Activated T-helper 1 cell treated with anti-CD3 and anti-CD28 coated beads, Interleukin-12 subunit alpha, Interleukin-12 subunit beta, Interleukin-2, Interleukin-4 antibody, amounts not matched to agents 30 ng/mL and 10 ng/mL and 1 ng/mL, durations not matched to agents 14 hours and 24 hours and 36 hours (primary cell): ENCODE data around the gene BAG1. TPM values are rescaled to one million over a fixed set of nuclear protein-coding genes. Genes with fewer than 3 reads are reported as not detected.

Experiments
- DNase-seq: peaks from one replicate; pipeline ENCODE4 v3.0.0; 2021; ENCODE audit warnings: low spot score
- H3K27ac Mint-ChIP-seq: one replicate; pipeline ENCODE4 v1.8.0; 2021; ENCODE audit warnings: mild to moderate bottlenecking, mixed read lengths
- H3K27me3 Mint-ChIP-seq: one replicate; pipeline ENCODE4 v1.8.0; 2022; ENCODE audit warnings: mild to moderate bottlenecking, moderate library complexity, mixed read lengths; ENCODE audit not compliant: insufficient read depth
- H3K36me3 Mint-ChIP-seq: one replicate; pipeline ENCODE4 v1.8.0; 2021; ENCODE audit warnings: low read depth, mixed read lengths
- H3K4me1 Mint-ChIP-seq: one replicate; pipeline ENCODE4 v1.8.0; 2021; ENCODE audit warnings: low read depth, mixed read lengths
- H3K4me3 Mint-ChIP-seq: one replicate; pipeline ENCODE4 v1.8.0; 2021; ENCODE audit warnings: mild to moderate bottlenecking, moderate library complexity, mixed read lengths
- H3K9me3 Mint-ChIP-seq: one replicate; pipeline ENCODE4 v1.8.0; 2021; ENCODE audit warnings: mixed read lengths
- intact Hi-C: fragments of 100-400 bp; cut with micrococcal nuclease; formaldehyde crosslinking; loops from one replicate; pipeline ENCODE4 v1.15.1; 2024
- total RNA-seq: library from RNA; stranded (reverse); gene quantifications from 2 replicates; pipeline ENCODE4 v1.2.3, GENCODE V29; 2022

The BAG1 gene
- total RNA-seq: 75.0 and 78.2 TPM in 2 replicates

GRCh38 chr9:33264473-33265177 is at the start of gene BAG1, which contains the start of gene CHMP5:
Gene BAG1 (minus strand): TSS chr9:33264708.
Gene CHMP5 (plus strand): TSS chr9:33265049. CDS start chr9:33265079, 30 bp downstream.
- peak; percentile 99 for DNase-seq
- H3K27me3 Mint-ChIP-seq: no peaks in the 10 kb centered on the region
- peaks cover 45% of the 10 kb centered on the region for H3K36me3 Mint-ChIP-seq
- H3K27ac Mint-ChIP-seq: peak within 1 kb of the TSS; percentile 94
- intact Hi-C loops: loop anchor here (1.0 to 5.0 kb wide), 11 partner anchors 26 to 784 kb away; partner anchors contain the start of genes APTX, B4GALT1, DNAJA1 and NFX1
- no peaks in the 10 kb centered on the region for H3K9me3 Mint-ChIP-seq
- H3K4me1 Mint-ChIP-seq: peaks cover 58% of the 10 kb centered on the region
- peak within 1 kb of the TSS; percentile 96 for H3K4me3 Mint-ChIP-seq

- DNase-seq: no peak
- peaks cover 17% of the 10 kb centered on the region for H3K4me1 Mint-ChIP-seq
- H3K9me3 Mint-ChIP-seq: no peaks in the 10 kb centered on the region
- H3K27me3 Mint-ChIP-seq: no peaks in the 10 kb centered on the region
- no peak overlapping the region for H3K4me3 Mint-ChIP-seq
- peaks cover 51% of the 10 kb centered on the region for H3K36me3 Mint-ChIP-seq
- peak overlapping the region; percentile 55 for H3K27ac Mint-ChIP-seq
- intact Hi-C loops: no loop called here
Observed at GRCh38 chr9:33311953-33312352, 47.4 kb upstream of the BAG1 start.

GRCh38 chr9:33310748-33311147 is 46.2 kb upstream of the BAG1 start:
- DNase-seq: no peak
- Mint-ChIP-seq H3K4me3 (no peak overlapping the region), H3K27me3 (no peaks in the 10 kb centered on the region), H3K36me3 (peaks cover 45% of the 10 kb centered on the region), H3K4me1 (peaks cover 17% of the 10 kb centered on the region), H3K27ac (peak overlapping the region; percentile 26), H3K9me3 (no peaks in the 10 kb centered on the region)
- intact Hi-C loops: no loop called here

GRCh38 chr9:33309903-33310302 is 45.4 kb upstream of the BAG1 start:
- intact Hi-C loops: loop anchor here (5.0 to 10.0 kb wide), 2 partner anchors 143 to 1015 kb away; partner anchors contain the start of genes B4GALT1, KIF24 and NUDT2
- H3K4me3 Mint-ChIP-seq: no peak overlapping the region
- H3K36me3 Mint-ChIP-seq: peaks cover 40% of the 10 kb centered on the region

GRCh38 chr9:33307067-33307466 is 42.6 kb upstream of the BAG1 start:
- Mint-ChIP-seq H3K4me3 (peak overlapping the region; percentile 13), H3K27me3 (no peaks in the 10 kb centered on the region), H3K9me3 (no peaks in the 10 kb centered on the region), H3K27ac (peak overlapping the region; percentile 25), H3K4me1 (peaks cover 14% of the 10 kb centered on the region), H3K36me3 (peaks cover 33% of the 10 kb centered on the region)
- intact Hi-C loops: loop anchor here (2.0 to 10.0 kb wide), 3 partner anchors 14 to 1018 kb away; partner anchors contain the start of genes B4GALT1, KIF24 and NUDT2
- DNase-seq: no peak

More at GRCh38 chr9:33309903-33310302, 45.4 kb upstream of the BAG1 start:
- Mint-ChIP-seq H3K4me1 (peaks cover 17% of the 10 kb centered on the region), H3K27me3 (no peaks in the 10 kb centered on the region), H3K27ac (no peak overlapping the region), H3K9me3 (no peaks in the 10 kb centered on the region)
- DNase-seq: no peak

- Mint-ChIP-seq H3K36me3 (peaks cover 27% of the 10 kb centered on the region), H3K27ac (no peak overlapping the region), H3K4me3 (no peak overlapping the region), H3K9me3 (no peaks in the 10 kb centered on the region), H3K27me3 (no peaks in the 10 kb centered on the region), H3K4me1 (peaks cover 9% of the 10 kb centered on the region)
- intact Hi-C loops: loop anchor here (1.0 to 10.0 kb wide), 7 partner anchors 11 to 1019 kb away; partner anchors contain the start of genes B4GALT1, CHMP5, KIF24 and NFX1
- DNase-seq: peak; percentile 42
Observed at GRCh38 chr9:33306037-33306436, 41.5 kb upstream of the BAG1 start.

GRCh38 chr9:33304362-33304761 is 39.9 kb upstream of the BAG1 start:
- intact Hi-C loops: loop anchor here (10.0 kb wide), 1 partner anchor 1020 kb away; the partner anchor contains the start of genes KIF24 and NUDT2
- Mint-ChIP-seq H3K27me3 (no peaks in the 10 kb centered on the region), H3K4me1 (peaks cover 2% of the 10 kb centered on the region), H3K9me3 (no peaks in the 10 kb centered on the region), H3K4me3 (no peak overlapping the region), H3K27ac (no peak overlapping the region), H3K36me3 (peaks cover 25% of the 10 kb centered on the region)
- DNase-seq: no peak

GRCh38 chr9:33300546-33300945 is 36.0 kb upstream of the BAG1 start:
- Mint-ChIP-seq H3K4me3 (no peak overlapping the region), H3K36me3 (peaks cover 45% of the 10 kb centered on the region), H3K27ac (peak overlapping the region; percentile 13), H3K27me3 (no peaks in the 10 kb centered on the region), H3K4me1 (peaks cover 40% of the 10 kb centered on the region), H3K9me3 (no peaks in the 10 kb centered on the region)
- DNase-seq: no peak
- intact Hi-C loops: loop anchor here (10.0 kb wide), 1 partner anchor 1024 kb away; the partner anchor contains the start of genes KIF24 and NUDT2

GRCh38 chr9:33297432-33297831 is 32.9 kb upstream of the BAG1 start:
- Mint-ChIP-seq H3K4me3 (peak overlapping the region; percentile 9), H3K27me3 (no peaks in the 10 kb centered on the region), H3K9me3 (no peaks in the 10 kb centered on the region), H3K36me3 (peaks cover 54% of the 10 kb centered on the region), H3K4me1 (peaks cover 68% of the 10 kb centered on the region), H3K27ac (peak overlapping the region; percentile 67)
- intact Hi-C loops: no loop called here
- no peak for DNase-seq

- H3K4me3 Mint-ChIP-seq: peak overlapping the region; percentile 49
- no peak for DNase-seq
- H3K27ac Mint-ChIP-seq: peak overlapping the region; percentile 89
- H3K4me1 Mint-ChIP-seq: peaks cover 83% of the 10 kb centered on the region
- peaks cover 56% of the 10 kb centered on the region for H3K36me3 Mint-ChIP-seq
- no peaks in the 10 kb centered on the region for H3K9me3 Mint-ChIP-seq
- no peaks in the 10 kb centered on the region for H3K27me3 Mint-ChIP-seq
- intact Hi-C loops: loop anchor here (1.0 kb wide), 1 partner anchor 11 kb away; no protein-coding TSS in a partner anchor
Observed at GRCh38 chr9:33295571-33295970, 31.1 kb upstream of the BAG1 start.

- Mint-ChIP-seq H3K4me3 (peak overlapping the region; percentile 59), H3K36me3 (peaks cover 54% of the 10 kb centered on the region), H3K9me3 (no peaks in the 10 kb centered on the region), H3K27ac (peak overlapping the region; percentile 82), H3K27me3 (no peaks in the 10 kb centered on the region), H3K4me1 (peaks cover 89% of the 10 kb centered on the region)
- intact Hi-C loops: loop anchor here (1.0 to 5.0 kb wide), 2 partner anchors 11 to 522 kb away; partner anchors contain the start of gene UBE2R2
- DNase-seq: no peak
Observed at GRCh38 chr9:33294670-33295432, 30.3 kb upstream of the BAG1 start.

GRCh38 chr9:33293782-33294181 is 29.3 kb upstream of the BAG1 start:
- intact Hi-C loops: loop anchor here (5.0 kb wide), 1 partner anchor 524 kb away; the partner anchor contains the start of gene UBE2R2
- Mint-ChIP-seq H3K27me3 (no peaks in the 10 kb centered on the region), H3K36me3 (peaks cover 50% of the 10 kb centered on the region), H3K4me3 (no peak overlapping the region), H3K27ac (no peak overlapping the region), H3K9me3 (no peaks in the 10 kb centered on the region), H3K4me1 (peaks cover 81% of the 10 kb centered on the region)
- DNase-seq: no peak
